Parathyroid adenoma (tissue), 2 donors: ENCODE data around the gene FSTL4.

Experiments used
- H2AFZ ChIP-seq: fragments of 300-600 bp; sonication (generic); one replicate; pipeline ENCODE4 v1.7.0; 2017; ENCODE audit warnings: antibody characterized with exemption, mild to moderate bottlenecking
- H3K27ac ChIP-seq: fragments of 300-600 bp; sonication (generic); one replicate; pipeline ENCODE4 v1.7.0; 2017
- H3K27me3 ChIP-seq: fragments of 300-600 bp; sonication (generic); one replicate; pipeline ENCODE4 v1.7.0; 2017; ENCODE audit warnings: low read length; ENCODE audit not compliant: control insufficient read depth, insufficient read depth
- H3K36me3 ChIP-seq: fragments of 300-600 bp; sonication (generic); one replicate; pipeline ENCODE4 v1.7.0; 2017; ENCODE audit warnings: low read length; ENCODE audit not compliant: control insufficient read depth, insufficient read depth
- H3K4me1 ChIP-seq: fragments of 300-600 bp; sonication (generic); one replicate; pipeline ENCODE4 v1.7.0; 2017; ENCODE audit warnings: control low read depth
- H3K4me2 ChIP-seq: fragments of 300-600 bp; sonication (generic); one replicate; pipeline ENCODE4 v1.7.0; 2017; ENCODE audit warnings: low read length
- H3K4me3 ChIP-seq: fragments of 300-600 bp; sonication (generic); one replicate; pipeline ENCODE4 v1.7.0; 2017; ENCODE audit warnings: low read depth, low read length
- H3K79me2 ChIP-seq: fragments of 300-600 bp; sonication (generic); one replicate; pipeline ENCODE4 v1.7.0; 2017; ENCODE audit warnings: control low read depth
- H3K9ac ChIP-seq: fragments of 300-600 bp; sonication (generic); one replicate; pipeline ENCODE4 v1.7.0; 2017; ENCODE audit warnings: mild to moderate bottlenecking
- H3K9me3 ChIP-seq: fragments of 300-600 bp; sonication (generic); one replicate; pipeline ENCODE4 v1.7.0; 2017; ENCODE audit warnings: low read length; ENCODE audit not compliant: control insufficient read depth
- CTCF ChIP-seq: fragments of 300-600 bp; sonication (generic); IDR thresholded peaks from one replicate; pipeline ENCODE4 v1.7.0; 2017; ENCODE audit warnings: antibody characterized with exemption, mild to moderate bottlenecking
- donor health status: primary hyperparathyroidism.

FSTL4 gene

GRCh38 chr5:133606835-133607234, 5.5 kb downstream of the FSTL4 start:
- peaks cover 4% of the 10 kb centered on the region for H3K4me1 ChIP-seq
- H3K4me2 ChIP-seq = no peak overlapping the region
- H3K27ac ChIP-seq = no peak overlapping the region
- H2AFZ ChIP-seq = no peak overlapping the region
- no peak overlapping the region for H3K4me3 ChIP-seq
- H3K9me3 ChIP-seq = no peaks in the 10 kb centered on the region
- TF ChIP-seq CTCF = no peak
- H3K9ac ChIP-seq = no peak overlapping the region
- H3K79me2 ChIP-seq = peaks cover 4% of the 10 kb centered on the region
- no peaks in the 10 kb centered on the region for H3K36me3 ChIP-seq
- H3K27me3 ChIP-seq = no peaks in the 10 kb centered on the region

- H3K9me3 ChIP-seq = no peaks in the 10 kb centered on the region
- H3K27me3 ChIP-seq = no peaks in the 10 kb centered on the region
- H3K27ac ChIP-seq = no peak overlapping the region
- no peak overlapping the region for H3K4me2 ChIP-seq
- H3K4me1 ChIP-seq = no peaks in the 10 kb centered on the region
- H2AFZ ChIP-seq = no peak overlapping the region
- H3K4me3 ChIP-seq = no peak overlapping the region
- no peaks in the 10 kb centered on the region for H3K36me3 ChIP-seq
- no peak for TF ChIP-seq CTCF
- H3K79me2 ChIP-seq = peaks cover 4% of the 10 kb centered on the region
- no peak overlapping the region for H3K9ac ChIP-seq
Observed at GRCh38 chr5:133605323-133605722, 7.0 kb downstream of the FSTL4 start.

DNA sequence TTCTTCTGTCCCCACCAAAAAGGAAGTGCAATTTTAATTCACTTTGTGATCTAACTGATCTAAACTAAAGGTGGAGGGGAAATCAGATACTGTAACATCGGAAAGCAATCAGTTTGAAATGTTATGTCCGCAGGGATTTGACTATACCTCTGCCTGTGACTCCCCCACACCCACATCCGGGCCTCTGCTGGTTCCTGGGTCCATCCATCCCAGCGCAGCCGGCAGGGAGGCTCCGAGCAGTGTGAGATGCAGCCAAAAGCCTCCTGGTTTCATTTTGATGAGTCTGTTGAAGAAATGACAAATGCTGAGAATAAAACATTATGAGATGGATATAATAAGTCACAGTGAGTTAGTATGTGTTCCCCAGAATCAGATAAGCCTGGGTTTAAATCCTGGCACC, 8.6 kb downstream of the FSTL4 start:
- no peak overlapping the region for H2AFZ ChIP-seq
- H3K9ac ChIP-seq = no peak overlapping the region
- H3K4me1 ChIP-seq = no peaks in the 10 kb centered on the region
- no peak for TF ChIP-seq CTCF
- no peak overlapping the region for H3K4me3 ChIP-seq
- no peak overlapping the region for H3K27ac ChIP-seq
- no peaks in the 10 kb centered on the region for H3K36me3 ChIP-seq
- no peaks in the 10 kb centered on the region for H3K9me3 ChIP-seq
- H3K4me2 ChIP-seq = no peak overlapping the region
- H3K27me3 ChIP-seq = no peaks in the 10 kb centered on the region
- H3K79me2 ChIP-seq = peaks cover 4% of the 10 kb centered on the region

GRCh38 chr5:133602835-133603380, 9.4 kb downstream of the FSTL4 start:
- Histone ChIP-seq H2AFZ (no peak overlapping the region), H3K4me1 (no peaks in the 10 kb centered on the region), H3K79me2 (peaks cover 9% of the 10 kb centered on the region), H3K27ac (no peak overlapping the region), H3K36me3 (no peaks in the 10 kb centered on the region), H3K4me3 (no peak overlapping the region), H3K4me2 (no peak overlapping the region), H3K9ac (no peak overlapping the region), H3K27me3 (no peaks in the 10 kb centered on the region), H3K9me3 (no peaks in the 10 kb centered on the region)
- no peak for TF ChIP-seq CTCF

DNA sequence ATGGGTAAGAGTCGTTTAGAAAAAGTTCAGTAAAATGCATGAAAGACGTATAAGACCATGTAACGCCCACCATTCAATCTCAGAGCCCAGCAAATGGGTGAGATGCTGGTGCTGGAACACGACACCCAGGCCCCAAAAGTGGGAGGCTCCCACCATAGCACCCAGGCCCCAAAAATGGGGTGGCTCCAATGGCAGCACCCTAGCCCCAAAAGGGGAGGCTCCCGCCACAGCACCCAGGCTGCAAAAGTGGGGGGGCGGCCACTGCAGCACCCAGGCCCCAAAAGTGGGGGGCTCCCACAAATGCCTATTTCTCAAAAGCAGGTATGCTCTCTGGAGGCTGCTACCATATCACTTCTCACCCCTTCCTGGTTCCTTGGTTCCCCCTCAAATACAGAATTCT, 12.7 kb downstream of the FSTL4 start:
- Histone ChIP-seq H3K4me3 (no peak overlapping the region), H3K27ac (no peak overlapping the region), H2AFZ (no peak overlapping the region), H3K9me3 (no peaks in the 10 kb centered on the region), H3K27me3 (no peaks in the 10 kb centered on the region), H3K79me2 (peaks cover 12% of the 10 kb centered on the region), H3K4me2 (no peak overlapping the region), H3K36me3 (no peaks in the 10 kb centered on the region), H3K9ac (no peak overlapping the region), H3K4me1 (peaks cover 5% of the 10 kb centered on the region)
- no peak for TF ChIP-seq CTCF
